Tibial nerve (tissue), 4 donors: ENCODE data around the gene LSM10.

Experiments used
- EP300 ChIP-seq, 2 donors: sonication (generic); formaldehyde crosslinking; IDR thresholded peaks; one replicate each; pipeline ENCODE4 v1.6.1; 2017; ENCODE audit warnings: antibody characterized with exemption in 2 of 2, mild to moderate bottlenecking in 1 of 2
- POLR2A ChIP-seq, 2 donors: fragments of 450-650 bp; IDR thresholded peaks; one replicate each; pipeline ENCODE4 v1.6.1; 2017; ENCODE audit warnings: antibody characterized with exemption in 2 of 2, mild to moderate bottlenecking in 2 of 2, moderate library complexity in 2 of 2
- TF ChIP-seq, protein P1 (sequence below), 5 experiments: fragments of 200-600 bp in 3 of 5; fragments of 450-650 bp in 2 of 5; sonication (generic) in 3 of 5; IDR thresholded peaks; one replicate each; pipeline ENCODE4 v1.5.1; 2016 to 2019; ENCODE audit warnings: antibody characterized with exemption in 5 of 5, mild to moderate bottlenecking in 3 of 5, moderate library complexity in 2 of 5

DNA sequence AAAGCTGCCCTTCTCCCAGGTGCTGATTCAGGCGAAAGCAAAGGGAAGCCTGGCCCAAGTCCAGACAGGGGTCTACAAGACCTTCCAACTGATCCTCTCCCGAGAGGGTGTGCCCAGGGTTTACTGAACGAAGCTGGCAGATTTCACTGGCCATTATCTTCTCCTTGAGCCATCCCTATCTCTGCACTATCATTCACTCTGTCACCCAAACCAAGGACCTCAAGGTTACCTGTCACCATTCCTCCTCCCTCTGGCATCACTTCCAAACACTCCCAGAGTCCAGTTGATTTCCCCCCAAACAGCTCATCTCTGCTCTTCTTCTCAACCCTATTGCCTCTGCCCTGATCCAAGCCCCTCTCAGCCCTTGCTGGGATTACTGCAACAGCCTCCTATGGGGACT lies 16.9 kb downstream of the LSM10 start:
- TF ChIP-seq POLR2A (IDR thresholded peaks at IDR 0.05) (no peak), EP300 (IDR thresholded peaks at IDR 0.05) (no peak)
- TF ChIP-seq, protein P1, sequence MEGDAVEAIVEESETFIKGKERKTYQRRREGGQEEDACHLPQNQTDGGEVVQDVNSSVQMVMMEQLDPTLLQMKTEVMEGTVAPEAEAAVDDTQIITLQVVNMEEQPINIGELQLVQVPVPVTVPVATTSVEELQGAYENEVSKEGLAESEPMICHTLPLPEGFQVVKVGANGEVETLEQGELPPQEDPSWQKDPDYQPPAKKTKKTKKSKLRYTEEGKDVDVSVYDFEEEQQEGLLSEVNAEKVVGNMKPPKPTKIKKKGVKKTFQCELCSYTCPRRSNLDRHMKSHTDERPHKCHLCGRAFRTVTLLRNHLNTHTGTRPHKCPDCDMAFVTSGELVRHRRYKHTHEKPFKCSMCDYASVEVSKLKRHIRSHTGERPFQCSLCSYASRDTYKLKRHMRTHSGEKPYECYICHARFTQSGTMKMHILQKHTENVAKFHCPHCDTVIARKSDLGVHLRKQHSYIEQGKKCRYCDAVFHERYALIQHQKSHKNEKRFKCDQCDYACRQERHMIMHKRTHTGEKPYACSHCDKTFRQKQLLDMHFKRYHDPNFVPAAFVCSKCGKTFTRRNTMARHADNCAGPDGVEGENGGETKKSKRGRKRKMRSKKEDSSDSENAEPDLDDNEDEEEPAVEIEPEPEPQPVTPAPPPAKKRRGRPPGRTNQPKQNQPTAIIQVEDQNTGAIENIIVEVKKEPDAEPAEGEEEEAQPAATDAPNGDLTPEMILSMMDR (IDR thresholded peaks at IDR 0.05), result no peak
